GM19025 (cell line): ENCODE results near the gene ZNF440.
"Not testable (repeated sequence)": the region's sequence is repeated elsewhere in the genome, so short reads cannot be mapped to it uniquely, and the experiment has no call there.

Experiments used
- ATAC-seq: cut with Tn5 transposase; IDR thresholded peaks from one replicate; pipeline ENCODE4 v1.9.1; 2021; ENCODE audit warnings: mild to moderate bottlenecking, low read depth, moderate library complexity; ENCODE audit not compliant: unreplicated experiment

Gene ZNF440

GRCh38 chr19:11814029-11814699 lies at the start of gene ZNF440:
Gene ZNF440 (plus strand): TSS chr19:11814273. CDS start chr19:11814448, 175 bp downstream.
- ATAC-seq, result peak; percentile 98

GRCh38 chr19:11766597-11767591 lies 47.2 kb upstream of the ZNF440 start, which contains the start of gene ZNF441:
Gene ZNF441 (plus strand): TSS chr19:11767000. CDS start chr19:11767194, 194 bp downstream.
- peak; percentile 90 for ATAC-seq

DNA sequence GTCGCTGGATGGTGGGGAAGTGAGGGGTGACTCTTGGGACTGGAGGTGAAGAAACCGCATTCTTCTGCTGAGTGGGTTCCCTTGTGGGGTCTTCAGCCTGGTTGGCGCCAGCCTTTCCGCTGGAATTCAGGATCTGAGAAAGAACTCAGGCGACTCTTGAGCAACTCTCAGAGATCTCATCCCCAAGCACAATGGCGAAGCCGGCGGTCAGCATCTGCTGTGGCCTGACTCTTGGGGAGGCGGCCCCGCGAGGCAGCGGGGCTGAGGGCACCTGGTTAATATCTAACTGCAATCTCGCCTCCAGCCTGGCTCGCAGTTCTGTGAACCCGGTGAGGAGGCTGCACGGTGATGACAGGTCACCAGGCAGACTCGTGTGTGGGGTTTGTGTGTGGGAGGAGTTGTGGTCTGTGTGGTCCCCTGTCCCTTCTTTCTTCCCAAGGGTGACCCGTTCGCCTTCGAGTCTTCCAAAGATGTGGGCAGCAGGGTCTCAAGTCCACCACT lies 46.4 kb upstream of the ZNF440 start:
- peak; percentile 30 for ATAC-seq

DNA sequence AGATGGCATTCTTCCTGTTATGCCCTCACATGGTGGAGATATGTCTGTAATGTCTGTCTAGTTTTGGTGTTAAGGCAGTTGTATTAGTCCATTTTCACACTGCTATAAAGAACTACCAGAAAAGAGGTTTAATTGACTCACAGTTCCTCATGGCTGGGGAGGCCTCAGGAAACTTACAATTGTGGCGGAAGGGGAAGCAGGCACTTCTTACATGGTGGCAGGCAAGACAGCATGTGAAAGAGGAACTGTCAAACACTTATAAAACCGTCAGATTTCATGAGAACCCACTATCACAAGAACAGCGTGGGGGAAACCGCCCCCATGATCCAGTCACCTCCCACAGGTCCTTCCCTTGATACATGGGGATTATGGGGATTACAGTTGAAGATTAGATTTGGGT lies 44.1 kb upstream of the ZNF440 start:
- ATAC-seq, result no peak

GRCh38 chr19:11771520-11771919 lies 42.6 kb upstream of the ZNF440 start:
- not testable (repeated sequence) for ATAC-seq

GRCh38 chr19:11776669-11777068 lies 37.4 kb upstream of the ZNF440 start:
- ATAC-seq, result not testable (repeated sequence)

DNA sequence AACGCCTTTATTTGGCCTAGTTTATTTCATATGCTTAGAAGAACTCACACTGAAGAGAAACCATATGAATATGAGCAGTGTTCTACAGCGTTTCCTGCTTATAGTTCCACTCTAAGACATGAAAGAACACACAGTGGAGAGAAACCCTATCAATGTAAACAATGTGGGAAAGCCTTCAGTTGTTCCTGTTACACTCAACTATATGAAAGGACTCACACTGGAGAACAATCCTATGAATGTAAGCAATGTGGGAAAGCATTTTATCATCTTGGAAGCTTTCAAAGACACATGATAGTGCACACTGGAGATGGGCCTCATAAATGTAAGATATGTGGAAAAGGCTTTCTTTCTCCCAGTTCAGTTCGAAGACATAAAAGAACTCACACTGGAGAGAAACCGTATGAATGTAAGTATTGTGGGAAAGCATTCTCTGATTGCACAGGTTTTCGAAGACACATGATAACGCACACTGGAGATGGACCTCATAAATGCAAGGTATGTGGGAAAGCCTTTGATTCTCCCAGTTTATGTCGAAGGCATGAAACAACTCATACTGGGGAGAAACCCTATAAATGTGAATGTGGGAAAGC lies 33.5 kb upstream of the ZNF440 start:
- ATAC-seq, result no peak

DNA sequence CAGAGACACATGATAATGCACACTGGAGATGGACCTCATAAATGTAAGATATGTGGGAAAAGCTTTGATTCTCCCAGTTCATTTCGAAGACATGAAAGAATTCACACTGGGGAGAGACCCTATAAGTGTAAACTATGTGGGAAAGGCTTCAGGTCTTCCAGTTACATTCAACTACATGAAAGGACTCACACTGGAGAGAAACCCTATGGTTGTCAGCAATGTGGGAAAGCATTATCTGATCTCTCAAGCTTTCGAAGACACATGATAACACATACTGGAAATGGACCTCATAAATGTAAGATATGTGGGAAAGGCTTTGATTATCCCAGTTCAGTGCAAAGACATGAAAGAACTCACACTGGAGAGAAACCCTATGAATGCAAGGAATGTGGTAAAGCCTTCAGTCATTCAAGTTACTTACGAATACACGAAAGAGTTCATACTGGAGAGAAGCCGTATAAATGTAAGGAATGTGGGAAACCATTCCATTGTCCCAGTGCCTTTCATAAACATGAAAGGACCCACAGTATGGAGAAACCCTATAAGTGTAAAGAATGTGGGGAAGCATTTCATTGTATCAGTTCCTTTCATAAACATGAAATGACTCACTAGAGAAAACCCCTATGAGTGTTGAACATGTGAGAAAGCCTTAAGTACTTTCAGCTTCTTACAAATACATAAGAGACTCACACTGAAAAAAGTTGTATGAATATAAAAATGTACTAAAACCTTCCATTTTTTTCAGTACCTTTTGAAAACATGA lies 32.6 kb upstream of the ZNF440 start:
- no peak for ATAC-seq

GRCh38 chr19:11783767-11784166 lies 30.3 kb upstream of the ZNF440 start:
- no peak for ATAC-seq

- ATAC-seq, result no peak
Observed at GRCh38 chr19:11784356-11784755, 29.7 kb upstream of the ZNF440 start.

- ATAC-seq, result no peak
Observed at GRCh38 chr19:11787536-11787935, 26.5 kb upstream of the ZNF440 start.

- no peak for ATAC-seq
Observed at GRCh38 chr19:11792942-11793341, 21.1 kb upstream of the ZNF440 start.

DNA sequence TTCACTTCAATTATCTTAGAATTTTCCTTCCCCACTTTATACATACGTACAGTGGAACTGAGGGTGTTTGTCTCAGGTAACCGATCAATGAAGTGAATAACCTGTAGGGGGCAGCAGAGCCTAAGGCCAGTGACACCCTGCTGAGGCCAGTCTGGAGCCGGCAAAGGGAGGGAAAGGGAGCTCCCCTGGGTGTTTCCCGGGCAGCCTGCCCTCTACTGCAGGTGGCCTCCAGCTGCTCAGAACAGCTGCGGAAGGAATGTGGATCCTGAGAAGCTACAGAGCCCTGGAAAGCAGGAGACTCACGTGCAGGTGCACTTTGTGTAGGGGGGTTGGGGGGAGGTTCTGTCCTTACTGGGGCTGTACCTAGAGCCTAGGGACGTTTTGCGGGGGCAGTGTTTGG lies 16.6 kb upstream of the ZNF440 start:
- peak; percentile 42 for ATAC-seq

- ATAC-seq, result peak; percentile 81
Observed at GRCh38 chr19:11798391-11799330, 15.4 kb upstream of the ZNF440 start, which contains the start of gene ZNF491. Gene ZNF491 (plus strand): TSS chr19:11798523. CDS start chr19:11805954, 7,431 bp downstream.

DNA sequence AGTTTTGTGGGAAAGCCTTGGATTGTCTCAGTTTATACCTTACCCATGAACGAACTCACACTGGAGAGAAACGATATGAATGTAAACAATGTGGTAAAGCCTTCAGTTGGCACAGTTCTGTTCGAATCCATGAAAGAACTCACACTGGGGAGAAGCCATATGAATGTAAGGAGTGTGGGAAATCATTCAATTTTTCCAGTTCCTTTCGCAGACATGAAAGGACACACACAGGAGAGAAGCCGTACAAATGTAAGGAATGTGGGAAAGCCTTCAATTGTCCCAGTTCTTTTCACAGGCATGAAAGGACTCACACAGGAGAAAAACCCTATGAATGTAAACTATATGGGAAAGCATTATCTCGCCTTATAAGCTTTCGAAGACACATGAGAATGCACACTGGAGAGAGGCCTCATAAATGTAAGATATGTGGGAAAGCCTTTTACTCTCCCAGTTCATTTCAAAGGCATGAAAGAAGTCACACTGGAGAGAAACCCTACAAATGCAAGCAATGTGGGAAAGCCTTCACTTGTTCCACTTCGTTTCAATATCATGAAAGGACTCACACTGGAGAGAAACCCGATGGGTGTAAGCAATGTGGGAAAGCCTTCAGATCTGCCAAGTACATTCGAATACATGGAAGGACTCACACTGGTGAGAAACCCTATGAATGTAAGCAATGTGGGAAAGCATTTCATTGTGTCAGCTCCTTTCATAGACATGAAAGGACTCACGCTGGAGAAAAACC lies 7.5 kb upstream of the ZNF440 start:
- no peak for ATAC-seq

- ATAC-seq, result no peak
Observed at GRCh38 chr19:11807099-11807380, 7.0 kb upstream of the ZNF440 start.

GRCh38 chr19:11813703-11814028 lies 407 bp upstream of the ZNF440 start:
- peak; percentile 18 for ATAC-seq

- no peak for ATAC-seq
Observed at GRCh38 chr19:11814700-11815035, 595 bp downstream of the ZNF440 start.
